Right lobe of liver (tissue), 4 donors: ENCODE measurements around the gene KIAA0513.

ENCODE experiments used
- POLR2A ChIP-seq: fragments of 450-650 bp; IDR thresholded peaks from one replicate; pipeline ENCODE4 v1.6.1; 2017; ENCODE audit warnings: antibody characterized with exemption, mild to moderate bottlenecking
- TF ChIP-seq, protein P1 (sequence below), 4 donors: fragments of 200-600 bp in 3 of 4; fragments of 450-650 bp in 1 of 4; IDR thresholded peaks; one replicate each; pipeline versions ENCODE4 v1.5.1 to v1.8.0; 2016 to 2022; ENCODE audit warnings: antibody characterized with exemption in 4 of 4, mild to moderate bottlenecking in 2 of 4
- donor health status: DM: no; HTN: no; CAD: no.
- donor health status: DM: no; HTN: no; CAD: no.
- donor health status: DM: no; HTN: yes; CAD: no.

GRCh38 chr16:85087899-85088569, 60.4 kb downstream of the KIAA0513 start:
- TF ChIP-seq, protein P1, sequence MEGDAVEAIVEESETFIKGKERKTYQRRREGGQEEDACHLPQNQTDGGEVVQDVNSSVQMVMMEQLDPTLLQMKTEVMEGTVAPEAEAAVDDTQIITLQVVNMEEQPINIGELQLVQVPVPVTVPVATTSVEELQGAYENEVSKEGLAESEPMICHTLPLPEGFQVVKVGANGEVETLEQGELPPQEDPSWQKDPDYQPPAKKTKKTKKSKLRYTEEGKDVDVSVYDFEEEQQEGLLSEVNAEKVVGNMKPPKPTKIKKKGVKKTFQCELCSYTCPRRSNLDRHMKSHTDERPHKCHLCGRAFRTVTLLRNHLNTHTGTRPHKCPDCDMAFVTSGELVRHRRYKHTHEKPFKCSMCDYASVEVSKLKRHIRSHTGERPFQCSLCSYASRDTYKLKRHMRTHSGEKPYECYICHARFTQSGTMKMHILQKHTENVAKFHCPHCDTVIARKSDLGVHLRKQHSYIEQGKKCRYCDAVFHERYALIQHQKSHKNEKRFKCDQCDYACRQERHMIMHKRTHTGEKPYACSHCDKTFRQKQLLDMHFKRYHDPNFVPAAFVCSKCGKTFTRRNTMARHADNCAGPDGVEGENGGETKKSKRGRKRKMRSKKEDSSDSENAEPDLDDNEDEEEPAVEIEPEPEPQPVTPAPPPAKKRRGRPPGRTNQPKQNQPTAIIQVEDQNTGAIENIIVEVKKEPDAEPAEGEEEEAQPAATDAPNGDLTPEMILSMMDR (IDR thresholded peaks at IDR 0.05) = no peak
- TF ChIP-seq POLR2A = no peak
